ENCODE data around the gene INKA2. TPM values are rescaled to one million over a fixed set of nuclear protein-coding genes. Genes with fewer than 3 reads are reported as not detected.

Gene INKA2
- total and polyA plus RNA-seq, 2 experiments from 2014 or later = 3.7 to 8.4 TPM

DNA sequence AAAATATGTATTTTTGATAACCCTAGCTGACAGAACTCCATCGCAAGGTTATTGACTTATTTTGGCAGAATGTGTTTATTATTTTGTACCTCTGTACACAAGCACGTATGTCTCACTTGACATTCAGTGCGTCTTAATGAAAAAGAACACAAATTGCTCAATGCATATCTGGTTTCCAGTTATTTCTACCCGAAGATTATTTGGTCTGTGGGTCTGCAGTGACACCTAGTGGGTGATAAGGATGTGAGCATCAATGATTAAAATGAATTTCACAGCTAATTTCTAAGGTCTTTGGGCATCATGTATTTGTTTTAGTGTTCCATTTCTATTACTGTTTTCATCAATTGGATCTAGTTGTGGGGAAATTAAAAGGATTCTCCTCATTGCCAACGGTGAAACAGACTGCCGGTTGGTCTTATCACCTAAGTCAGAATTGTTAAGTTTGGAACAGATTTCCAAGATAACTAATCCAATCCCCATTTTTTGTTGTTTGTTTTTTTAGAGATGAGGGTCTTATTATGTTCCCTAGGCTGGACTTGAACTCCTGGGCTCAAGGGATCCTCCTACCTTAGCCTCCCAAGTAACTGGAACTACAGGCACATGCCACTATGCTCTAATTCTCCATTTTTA lies 30.4 kb upstream of the INKA2 start:
- Histone ChIP-seq H2AFZ (no peak overlapping the region), H3K4me1 (ENCODE audit: insufficient read depth) (no peaks in the 10 kb centered on the region), H3K36me3 (ENCODE audit: insufficient read depth) (peaks cover 23% of the 10 kb centered on the region), H3K27ac (ENCODE audit: low read depth) (no peak overlapping the region), H3K4me2 (no peak overlapping the region), H3K27me3 (ENCODE audit: insufficient read depth) (no peaks in the 10 kb centered on the region), H4K20me1 (replicated peaks; ENCODE audit: insufficient read depth) (peaks cover 4% of the 10 kb centered on the region; the same call in 1 of the 2 replicates), H3F3A (replicated peaks; ENCODE audit: low read depth) (no peaks in the 10 kb centered on the region), H3K79me2 (replicated peaks; ENCODE audit: insufficient read depth) (no peaks in the 10 kb centered on the region; the same call in 1 of the 2 replicates), H3K4me3 (no peak overlapping the region), H3K9me2 (ENCODE audit: insufficient read depth) (no peaks in the 10 kb centered on the region)
- DNase-seq (ENCODE audit: low spot score) = peak; percentile 66
- H3K9me3 Mint-ChIP-seq = no peaks in the 10 kb centered on the region
- H3K4me1 Mint-ChIP-seq = no peaks in the 10 kb centered on the region
- no peak overlapping the region for H3K27ac Mint-ChIP-seq
- no peaks in the 10 kb centered on the region for H3K27me3 Mint-ChIP-seq (ENCODE audit: insufficient read depth, low read depth, poor library complexity)
- TF ChIP-seq POLR2AphosphoS5 (IDR thresholded peaks at IDR 0.05; ENCODE audit: low read depth) (no peak), NANOG (IDR thresholded peaks at IDR 0.05; ENCODE audit: borderline replicate concordance) (no peak)
- TF ChIP-seq, protein P1, sequence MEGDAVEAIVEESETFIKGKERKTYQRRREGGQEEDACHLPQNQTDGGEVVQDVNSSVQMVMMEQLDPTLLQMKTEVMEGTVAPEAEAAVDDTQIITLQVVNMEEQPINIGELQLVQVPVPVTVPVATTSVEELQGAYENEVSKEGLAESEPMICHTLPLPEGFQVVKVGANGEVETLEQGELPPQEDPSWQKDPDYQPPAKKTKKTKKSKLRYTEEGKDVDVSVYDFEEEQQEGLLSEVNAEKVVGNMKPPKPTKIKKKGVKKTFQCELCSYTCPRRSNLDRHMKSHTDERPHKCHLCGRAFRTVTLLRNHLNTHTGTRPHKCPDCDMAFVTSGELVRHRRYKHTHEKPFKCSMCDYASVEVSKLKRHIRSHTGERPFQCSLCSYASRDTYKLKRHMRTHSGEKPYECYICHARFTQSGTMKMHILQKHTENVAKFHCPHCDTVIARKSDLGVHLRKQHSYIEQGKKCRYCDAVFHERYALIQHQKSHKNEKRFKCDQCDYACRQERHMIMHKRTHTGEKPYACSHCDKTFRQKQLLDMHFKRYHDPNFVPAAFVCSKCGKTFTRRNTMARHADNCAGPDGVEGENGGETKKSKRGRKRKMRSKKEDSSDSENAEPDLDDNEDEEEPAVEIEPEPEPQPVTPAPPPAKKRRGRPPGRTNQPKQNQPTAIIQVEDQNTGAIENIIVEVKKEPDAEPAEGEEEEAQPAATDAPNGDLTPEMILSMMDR (conservative IDR thresholded peaks at IDR 0.05; ENCODE audit: low read depth in 2 of 2) = peak; percentile 77 to 90
- no peak overlapping the region for H3K4me3 Mint-ChIP-seq
- H3K36me3 Mint-ChIP-seq (ENCODE audit: low read depth) = peaks cover 25% of the 10 kb centered on the region
- no peak for ATAC-seq

DNA sequence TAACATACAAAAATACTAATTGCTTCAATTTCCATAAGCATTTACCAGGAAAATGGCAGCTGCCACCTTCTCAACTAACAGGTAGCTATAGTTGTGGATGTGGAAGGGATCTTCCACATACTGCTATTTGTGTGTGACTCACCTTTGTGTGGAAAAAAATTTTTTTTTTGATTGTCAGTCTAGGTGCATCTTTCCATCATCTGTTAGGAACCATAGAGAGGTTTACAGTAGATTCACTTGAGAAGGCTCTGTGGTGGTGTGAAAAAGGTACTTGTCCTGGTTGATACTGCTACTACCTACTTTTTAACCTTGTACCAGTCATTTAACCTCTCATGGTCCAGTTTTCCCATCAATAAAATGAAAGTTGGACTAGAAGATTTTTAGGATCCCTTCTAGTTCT lies 29.4 kb upstream of the INKA2 start:
- H3K27ac Mint-ChIP-seq = no peak overlapping the region
- peaks cover 29% of the 10 kb centered on the region for H3K36me3 ChIP-seq (ENCODE audit: insufficient read depth)
- H3K36me3 Mint-ChIP-seq (ENCODE audit: low read depth) = peaks cover 33% of the 10 kb centered on the region
- no peaks in the 10 kb centered on the region for H3K27me3 ChIP-seq (ENCODE audit: insufficient read depth)
- H3K4me2 ChIP-seq = no peak overlapping the region
- H3K79me2 ChIP-seq (replicated peaks; ENCODE audit: insufficient read depth) = no peaks in the 10 kb centered on the region; the same call in 1 of the 2 replicates
- no peak for ATAC-seq
- no peaks in the 10 kb centered on the region for H3K4me1 ChIP-seq (ENCODE audit: insufficient read depth)
- no peaks in the 10 kb centered on the region for H3F3A ChIP-seq (replicated peaks; ENCODE audit: low read depth)
- peaks cover 4% of the 10 kb centered on the region; the same call in 1 of the 2 replicates for H4K20me1 ChIP-seq (replicated peaks; ENCODE audit: insufficient read depth)
- H2AFZ ChIP-seq = no peak overlapping the region
- no peak overlapping the region for H3K4me3 ChIP-seq
- no peak overlapping the region for H3K27ac ChIP-seq (ENCODE audit: low read depth)
- no peak for DNase-seq (ENCODE audit: low spot score)
- H3K9me2 ChIP-seq (ENCODE audit: insufficient read depth) = no peaks in the 10 kb centered on the region
- no peaks in the 10 kb centered on the region for H3K4me1 Mint-ChIP-seq
- no peak overlapping the region for H3K4me3 Mint-ChIP-seq
- no peaks in the 10 kb centered on the region for H3K9me3 Mint-ChIP-seq
- H3K27me3 Mint-ChIP-seq (ENCODE audit: insufficient read depth, low read depth, poor library complexity) = no peaks in the 10 kb centered on the region
- TF ChIP-seq EZH2 (IDR thresholded peaks at IDR 0.05; ENCODE audit: low read depth, unreplicated experiment) = no peak
- no peak for TF ChIP-seq NANOG (IDR thresholded peaks at IDR 0.05; ENCODE audit: borderline replicate concordance)
- TF ChIP-seq, protein P2, sequence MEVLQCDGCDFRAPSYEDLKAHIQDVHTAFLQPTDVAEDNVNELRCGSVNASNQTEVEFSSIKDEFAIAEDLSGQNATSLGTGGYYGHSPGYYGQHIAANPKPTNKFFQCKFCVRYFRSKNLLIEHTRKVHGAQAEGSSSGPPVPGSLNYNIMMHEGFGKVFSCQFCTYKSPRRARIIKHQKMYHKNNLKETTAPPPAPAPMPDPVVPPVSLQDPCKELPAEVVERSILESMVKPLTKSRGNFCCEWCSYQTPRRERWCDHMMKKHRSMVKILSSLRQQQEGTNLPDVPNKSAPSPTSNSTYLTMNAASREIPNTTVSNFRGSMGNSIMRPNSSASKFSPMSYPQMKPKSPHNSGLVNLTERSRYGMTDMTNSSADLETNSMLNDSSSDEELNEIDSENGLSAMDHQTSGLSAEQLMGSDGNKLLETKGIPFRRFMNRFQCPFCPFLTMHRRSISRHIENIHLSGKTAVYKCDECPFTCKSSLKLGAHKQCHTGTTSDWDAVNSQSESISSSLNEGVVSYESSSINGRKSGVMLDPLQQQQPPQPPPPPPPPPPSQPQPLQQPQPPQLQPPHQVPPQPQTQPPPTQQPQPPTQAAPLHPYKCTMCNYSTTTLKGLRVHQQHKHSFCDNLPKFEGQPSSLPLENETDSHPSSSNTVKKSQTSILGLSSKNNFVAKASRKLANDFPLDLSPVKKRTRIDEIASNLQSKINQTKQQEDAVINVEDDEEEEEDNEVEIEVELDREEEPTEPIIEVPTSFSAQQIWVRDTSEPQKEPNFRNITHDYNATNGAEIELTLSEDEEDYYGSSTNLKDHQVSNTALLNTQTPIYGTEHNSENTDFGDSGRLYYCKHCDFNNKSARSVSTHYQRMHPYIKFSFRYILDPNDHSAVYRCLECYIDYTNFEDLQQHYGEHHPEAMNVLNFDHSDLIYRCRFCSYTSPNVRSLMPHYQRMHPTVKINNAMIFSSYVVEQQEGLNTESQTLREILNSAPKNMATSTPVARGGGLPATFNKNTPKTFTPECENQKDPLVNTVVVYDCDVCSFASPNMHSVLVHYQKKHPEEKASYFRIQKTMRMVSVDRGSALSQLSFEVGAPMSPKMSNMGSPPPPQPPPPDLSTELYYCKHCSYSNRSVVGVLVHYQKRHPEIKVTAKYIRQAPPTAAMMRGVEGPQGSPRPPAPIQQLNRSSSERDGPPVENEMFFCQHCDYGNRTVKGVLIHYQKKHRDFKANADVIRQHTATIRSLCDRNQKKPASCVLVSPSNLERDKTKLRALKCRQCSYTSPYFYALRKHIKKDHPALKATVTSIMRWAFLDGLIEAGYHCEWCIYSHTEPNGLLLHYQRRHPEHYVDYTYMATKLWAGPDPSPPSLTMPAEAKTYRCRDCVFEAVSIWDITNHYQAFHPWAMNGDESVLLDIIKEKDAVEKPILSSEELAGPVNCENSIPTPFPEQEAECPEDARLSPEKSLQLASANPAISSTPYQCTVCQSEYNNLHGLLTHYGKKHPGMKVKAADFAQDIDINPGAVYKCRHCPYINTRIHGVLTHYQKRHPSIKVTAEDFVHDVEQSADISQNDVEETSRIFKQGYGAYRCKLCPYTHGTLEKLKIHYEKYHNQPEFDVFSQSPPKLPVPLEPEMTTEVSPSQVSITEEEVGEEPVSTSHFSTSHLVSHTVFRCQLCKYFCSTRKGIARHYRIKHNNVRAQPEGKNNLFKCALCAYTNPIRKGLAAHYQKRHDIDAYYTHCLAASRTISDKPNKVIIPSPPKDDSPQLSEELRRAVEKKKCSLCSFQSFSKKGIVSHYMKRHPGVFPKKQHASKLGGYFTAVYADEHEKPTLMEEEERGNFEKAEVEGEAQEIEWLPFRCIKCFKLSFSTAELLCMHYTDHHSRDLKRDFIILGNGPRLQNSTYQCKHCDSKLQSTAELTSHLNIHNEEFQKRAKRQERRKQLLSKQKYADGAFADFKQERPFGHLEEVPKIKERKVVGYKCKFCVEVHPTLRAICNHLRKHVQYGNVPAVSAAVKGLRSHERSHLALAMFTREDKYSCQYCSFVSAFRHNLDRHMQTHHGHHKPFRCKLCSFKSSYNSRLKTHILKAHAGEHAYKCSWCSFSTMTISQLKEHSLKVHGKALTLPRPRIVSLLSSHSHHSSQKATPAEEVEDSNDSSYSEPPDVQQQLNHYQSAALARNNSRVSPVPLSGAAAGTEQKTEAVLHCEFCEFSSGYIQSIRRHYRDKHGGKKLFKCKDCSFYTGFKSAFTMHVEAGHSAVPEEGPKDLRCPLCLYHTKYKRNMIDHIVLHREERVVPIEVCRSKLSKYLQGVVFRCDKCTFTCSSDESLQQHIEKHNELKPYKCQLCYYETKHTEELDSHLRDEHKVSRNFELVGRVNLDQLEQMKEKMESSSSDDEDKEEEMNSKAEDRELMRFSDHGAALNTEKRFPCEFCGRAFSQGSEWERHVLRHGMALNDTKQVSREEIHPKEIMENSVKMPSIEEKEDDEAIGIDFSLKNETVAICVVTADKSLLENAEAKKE (CRISPR knock-in tag; IDR thresholded peaks at IDR 0.05) = no peak
- TF ChIP-seq, protein P3, sequence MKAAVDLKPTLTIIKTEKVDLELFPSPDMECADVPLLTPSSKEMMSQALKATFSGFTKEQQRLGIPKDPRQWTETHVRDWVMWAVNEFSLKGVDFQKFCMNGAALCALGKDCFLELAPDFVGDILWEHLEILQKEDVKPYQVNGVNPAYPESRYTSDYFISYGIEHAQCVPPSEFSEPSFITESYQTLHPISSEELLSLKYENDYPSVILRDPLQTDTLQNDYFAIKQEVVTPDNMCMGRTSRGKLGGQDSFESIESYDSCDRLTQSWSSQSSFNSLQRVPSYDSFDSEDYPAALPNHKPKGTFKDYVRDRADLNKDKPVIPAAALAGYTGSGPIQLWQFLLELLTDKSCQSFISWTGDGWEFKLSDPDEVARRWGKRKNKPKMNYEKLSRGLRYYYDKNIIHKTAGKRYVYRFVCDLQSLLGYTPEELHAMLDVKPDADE (IDR thresholded peaks at IDR 0.05) = no peak
